ENCODE data around the gene TAF6L. TPM values are rescaled to one million over a fixed set of nuclear protein-coding genes. Genes with fewer than 3 reads are reported as not detected.

The TAF6L gene
- total and polyA plus RNA-seq, 9 of the 15 experiments (the other 6 are each of a cell fraction or from before 2014, with no cell fraction given) = 0.04 to 45.5 (median 20.8) TPM

DNA sequence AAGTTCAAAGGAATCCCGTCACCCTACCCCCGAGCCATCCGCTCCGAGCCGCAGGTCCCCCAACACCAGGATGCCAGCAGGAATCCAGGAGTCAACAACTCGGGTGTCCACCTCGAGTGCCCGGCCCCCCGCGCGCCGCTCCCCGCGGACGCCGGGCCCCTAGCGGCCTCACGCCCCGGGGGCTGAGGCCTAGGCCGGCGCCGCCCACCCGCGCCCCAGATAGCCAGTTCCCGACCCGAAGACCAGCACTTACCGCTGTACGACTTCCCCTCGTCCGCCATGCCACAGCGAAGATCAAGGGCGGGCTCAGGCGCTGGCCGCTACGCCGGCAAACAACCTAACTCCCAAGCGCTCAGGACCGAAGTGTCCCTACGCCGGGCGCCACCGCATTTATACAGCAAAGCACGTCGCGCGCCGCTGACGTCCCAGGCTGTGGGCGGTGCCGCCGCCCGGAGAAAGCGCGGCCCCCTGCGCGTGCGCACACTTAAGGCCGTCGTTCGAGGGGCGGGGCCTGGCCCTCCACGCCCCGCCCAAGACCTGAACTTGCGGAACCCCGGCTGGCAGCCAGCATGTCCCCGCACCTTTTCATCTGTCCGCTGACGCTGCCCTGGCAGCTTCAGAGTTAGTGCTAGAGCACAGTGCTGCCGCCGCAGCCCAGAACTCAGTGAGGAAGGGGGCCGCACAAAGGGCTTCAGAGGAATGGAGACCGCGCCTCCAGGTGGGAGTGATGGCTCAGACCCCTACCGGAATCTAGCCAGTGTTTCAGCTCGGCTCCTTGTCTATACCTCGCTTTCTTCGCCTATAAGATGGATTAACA is 34.1 kb downstream of the TAF6L start, which contains the start of gene NXF1 (continued):
- TF ChIP-seq, protein P1, sequence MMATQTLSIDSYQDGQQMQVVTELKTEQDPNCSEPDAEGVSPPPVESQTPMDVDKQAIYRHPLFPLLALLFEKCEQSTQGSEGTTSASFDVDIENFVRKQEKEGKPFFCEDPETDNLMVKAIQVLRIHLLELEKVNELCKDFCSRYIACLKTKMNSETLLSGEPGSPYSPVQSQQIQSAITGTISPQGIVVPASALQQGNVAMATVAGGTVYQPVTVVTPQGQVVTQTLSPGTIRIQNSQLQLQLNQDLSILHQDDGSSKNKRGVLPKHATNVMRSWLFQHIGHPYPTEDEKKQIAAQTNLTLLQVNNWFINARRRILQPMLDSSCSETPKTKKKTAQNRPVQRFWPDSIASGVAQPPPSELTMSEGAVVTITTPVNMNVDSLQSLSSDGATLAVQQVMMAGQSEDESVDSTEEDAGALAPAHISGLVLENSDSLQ (IDR thresholded peaks at IDR 0.05) = peak; percentile 55
- TF ChIP-seq SNIP1 (IDR thresholded peaks at IDR 0.05; ENCODE audit: low read depth) (no peak), ZNF239 (CRISPR knock-in tag; IDR thresholded peaks at IDR 0.05) (no peak; the same call in 1 of the 2 replicates), CCAR2 (IDR thresholded peaks at IDR 0.05; ENCODE audit: low read depth, low read length) (no peak), ZNF75A (CRISPR knock-in tag; IDR thresholded peaks at IDR 0.05) (0 out of 2 replicates have a peak, but pooled peaks have one; percentile 8), CREB3 (tag; conservative IDR thresholded peaks at IDR 0.05; ENCODE audit: low read depth) (no peak), NCOR1 (IDR thresholded peaks at IDR 0.05) (peak; percentile 59), AFF1 (IDR thresholded peaks at IDR 0.05; ENCODE audit: low read depth in 1 of 2, partially characterized antibody in 2 of 2) (no peak), FOXK2 (conservative IDR thresholded peaks at IDR 0.05 in 1 of 2, IDR thresholded peaks at IDR 0.05 in 1 of 2; ENCODE audit: low read depth in 2 of 2) (peak in 1 of 2 experiments; percentile 32; a peak in 1 of 4 replicates), SRF (CRISPR knock-in tag; IDR thresholded peaks at IDR 0.05) (peak in 1 of 2 experiments; percentile 79; a peak in 1 of 4 replicates)
- TF ChIP-seq, protein P2, sequence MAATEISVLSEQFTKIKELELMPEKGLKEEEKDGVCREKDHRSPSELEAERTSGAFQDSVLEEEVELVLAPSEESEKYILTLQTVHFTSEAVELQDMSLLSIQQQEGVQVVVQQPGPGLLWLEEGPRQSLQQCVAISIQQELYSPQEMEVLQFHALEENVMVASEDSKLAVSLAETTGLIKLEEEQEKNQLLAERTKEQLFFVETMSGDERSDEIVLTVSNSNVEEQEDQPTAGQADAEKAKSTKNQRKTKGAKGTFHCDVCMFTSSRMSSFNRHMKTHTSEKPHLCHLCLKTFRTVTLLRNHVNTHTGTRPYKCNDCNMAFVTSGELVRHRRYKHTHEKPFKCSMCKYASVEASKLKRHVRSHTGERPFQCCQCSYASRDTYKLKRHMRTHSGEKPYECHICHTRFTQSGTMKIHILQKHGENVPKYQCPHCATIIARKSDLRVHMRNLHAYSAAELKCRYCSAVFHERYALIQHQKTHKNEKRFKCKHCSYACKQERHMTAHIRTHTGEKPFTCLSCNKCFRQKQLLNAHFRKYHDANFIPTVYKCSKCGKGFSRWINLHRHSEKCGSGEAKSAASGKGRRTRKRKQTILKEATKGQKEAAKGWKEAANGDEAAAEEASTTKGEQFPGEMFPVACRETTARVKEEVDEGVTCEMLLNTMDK (IDR thresholded peaks at IDR 0.05; ENCODE audit: borderline replicate concordance, insufficient read depth, low read depth, low read length, poor library complexity, severe bottlenecking) = peak; percentile 63
- TF ChIP-seq, protein P3, sequence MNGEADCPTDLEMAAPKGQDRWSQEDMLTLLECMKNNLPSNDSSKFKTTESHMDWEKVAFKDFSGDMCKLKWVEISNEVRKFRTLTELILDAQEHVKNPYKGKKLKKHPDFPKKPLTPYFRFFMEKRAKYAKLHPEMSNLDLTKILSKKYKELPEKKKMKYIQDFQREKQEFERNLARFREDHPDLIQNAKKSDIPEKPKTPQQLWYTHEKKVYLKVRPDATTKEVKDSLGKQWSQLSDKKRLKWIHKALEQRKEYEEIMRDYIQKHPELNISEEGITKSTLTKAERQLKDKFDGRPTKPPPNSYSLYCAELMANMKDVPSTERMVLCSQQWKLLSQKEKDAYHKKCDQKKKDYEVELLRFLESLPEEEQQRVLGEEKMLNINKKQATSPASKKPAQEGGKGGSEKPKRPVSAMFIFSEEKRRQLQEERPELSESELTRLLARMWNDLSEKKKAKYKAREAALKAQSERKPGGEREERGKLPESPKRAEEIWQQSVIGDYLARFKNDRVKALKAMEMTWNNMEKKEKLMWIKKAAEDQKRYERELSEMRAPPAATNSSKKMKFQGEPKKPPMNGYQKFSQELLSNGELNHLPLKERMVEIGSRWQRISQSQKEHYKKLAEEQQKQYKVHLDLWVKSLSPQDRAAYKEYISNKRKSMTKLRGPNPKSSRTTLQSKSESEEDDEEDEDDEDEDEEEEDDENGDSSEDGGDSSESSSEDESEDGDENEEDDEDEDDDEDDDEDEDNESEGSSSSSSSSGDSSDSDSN (IDR thresholded peaks at IDR 0.05; ENCODE audit: borderline replicate concordance in 1 of 2, low read depth in 2 of 2, low read length in 2 of 2) = no peak; a peak in 1 of 4 replicates
